CMK (cell line): ENCODE measurements around the gene HOXB3.

Source experiments
- DNase-seq: peaks from one replicate; pipeline ENCODE4 v3.0.0-alpha.2; 2010; ENCODE audit warnings: low read depth

Gene HOXB3

GRCh38 chr17:48597778-48598631 lies 8.0 kb upstream of the HOXB3 start:
- no peak for DNase-seq

GRCh38 chr17:48597528-48597777 lies 7.4 kb upstream of the HOXB3 start:
- no peak for DNase-seq

- DNase-seq, result no peak
Observed at GRCh38 chr17:48596735-48597527, 6.9 kb upstream of the HOXB3 start.

GRCh38 chr17:48596000-48596734 lies 6.1 kb upstream of the HOXB3 start:
- no peak for DNase-seq

- DNase-seq, result no peak
Observed at GRCh38 chr17:48595278-48595999, 5.4 kb upstream of the HOXB3 start.

- no peak for DNase-seq
Observed at GRCh38 chr17:48594538-48595277, 4.7 kb upstream of the HOXB3 start.

- no peak for DNase-seq
Observed at GRCh38 chr17:48593840-48594537, 3.9 kb upstream of the HOXB3 start.

GRCh38 chr17:48593126-48593829 lies 3.2 kb upstream of the HOXB3 start, which contains the start of gene HOXB5:
TSS of gene HOXB5 (minus strand) at chr17:48593779. CDS start at chr17:48593682, 97 bp downstream.
- DNase-seq, result no peak

GRCh38 chr17:48592577-48592976 lies 2.5 kb upstream of the HOXB3 start:
- no peak for DNase-seq

- no peak for DNase-seq
Observed at GRCh38 chr17:48592057-48592514, 2.0 kb upstream of the HOXB3 start.

GRCh38 chr17:48591255-48592056 lies 1.4 kb upstream of the HOXB3 start:
- no peak for DNase-seq

GRCh38 chr17:48590607-48591161 lies 643 bp upstream of the HOXB3 start:
- DNase-seq, result no peak

GRCh38 chr17:48589060-48589830 lies 796 bp downstream of the HOXB3 start:
- no peak for DNase-seq

- no peak for DNase-seq
Observed at GRCh38 chr17:48588528-48588927, 1.5 kb downstream of the HOXB3 start.

GRCh38 chr17:48588074-48588415 lies 2.0 kb downstream of the HOXB3 start:
- DNase-seq, result no peak

GRCh38 chr17:48587276-48588073 lies 2.6 kb downstream of the HOXB3 start:
- DNase-seq, result no peak
